ENCODE measurements around the gene IL1R2. TPM values are rescaled to one million over a fixed set of nuclear protein-coding genes. Genes with fewer than 3 reads are reported as not detected.

Gene IL1R2
- total and polyA plus RNA-seq, 2 experiments from 2014 or later = not detected

- TF ChIP-seq ZNF462 (CRISPR knock-in tag; IDR thresholded peaks at IDR 0.05) = no peak
- TF ChIP-seq CREB1 (CRISPR knock-in tag; IDR thresholded peaks at IDR 0.05; ENCODE audit: low read depth) = no peak
- TF ChIP-seq EZH2phosphoT487 (IDR thresholded peaks at IDR 0.05; ENCODE audit: unreplicated experiment) = no peak
- no peak for TF ChIP-seq EZH2 (IDR thresholded peaks at IDR 0.05; ENCODE audit: low read depth, unreplicated experiment)
- no peak for TF ChIP-seq ETS1 (IDR thresholded peaks at IDR 0.05)
- no peak for TF ChIP-seq NANOG (IDR thresholded peaks at IDR 0.05; ENCODE audit: borderline replicate concordance)
- TF ChIP-seq ZNF114 (CRISPR knock-in tag; IDR thresholded peaks at IDR 0.05) = no peak
Observed at GRCh38 chr2:102008490-102008889, 16.7 kb downstream of the IL1R2 start (continued).

DNA sequence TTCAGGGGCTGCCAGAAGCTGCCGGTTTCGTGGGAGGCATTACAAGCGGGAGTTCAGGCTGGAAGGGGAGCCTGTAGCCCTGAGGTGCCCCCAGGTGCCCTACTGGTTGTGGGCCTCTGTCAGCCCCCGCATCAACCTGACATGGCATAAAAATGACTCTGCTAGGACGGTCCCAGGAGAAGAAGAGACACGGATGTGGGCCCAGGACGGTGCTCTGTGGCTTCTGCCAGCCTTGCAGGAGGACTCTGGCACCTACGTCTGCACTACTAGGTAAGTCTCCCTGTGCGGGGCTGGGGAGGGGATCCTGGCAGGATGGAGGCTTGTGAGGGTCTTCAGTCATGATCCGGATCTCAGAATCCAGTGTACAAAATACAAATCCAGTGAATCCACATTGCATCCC is 17.8 kb downstream of the IL1R2 start:
- Histone ChIP-seq H3F3A (replicated peaks; ENCODE audit: low read depth) (no peaks in the 10 kb centered on the region), H2AFZ (no peak overlapping the region), H4K20me1 (replicated peaks; ENCODE audit: insufficient read depth) (no peaks in the 10 kb centered on the region), H3K4me2 (no peak overlapping the region), H3K27ac (ENCODE audit: low read depth) (no peak overlapping the region), H3K36me3 (ENCODE audit: insufficient read depth) (no peaks in the 10 kb centered on the region), H3K27me3 (ENCODE audit: insufficient read depth) (no peaks in the 10 kb centered on the region), H3K4me3 (no peak overlapping the region), H3K9me2 (ENCODE audit: insufficient read depth) (no peaks in the 10 kb centered on the region), H3K4me1 (ENCODE audit: insufficient read depth) (no peaks in the 10 kb centered on the region), H3K79me2 (replicated peaks; ENCODE audit: insufficient read depth) (no peaks in the 10 kb centered on the region)
- Mint-ChIP-seq H3K4me3 (no peak overlapping the region), H3K27ac (no peak overlapping the region), H3K9me3 (no peaks in the 10 kb centered on the region), H3K27me3 (ENCODE audit: insufficient read depth, low read depth, poor library complexity) (peaks cover 4% of the 10 kb centered on the region), H3K36me3 (ENCODE audit: low read depth) (no peaks in the 10 kb centered on the region), H3K4me1 (no peaks in the 10 kb centered on the region)
- no peak for ATAC-seq
- DNase-seq (ENCODE audit: low spot score) = no peak
- TF ChIP-seq CTCF (conservative IDR thresholded peaks at IDR 0.05; ENCODE audit: low read depth in 2 of 2) = no peak

All from GM23338 (cell line).